Immature natural killer cell (primary cell): ENCODE measurements around the gene RAD51B. TPM values are rescaled to one million over a fixed set of nuclear protein-coding genes. Genes with fewer than 3 reads are reported as not detected.

Experiments
- DNase-seq, 3 donors: peaks; one replicate each; pipeline ENCODE4 v3.0.0; 2022; ENCODE audit warnings: mixed read lengths in 1 of 3
- H3K27ac Mint-ChIP-seq, 6 donors: one replicate each; pipeline ENCODE4 v1.8.0; 2020; ENCODE audit warnings: mixed read lengths in 6 of 6, mild to moderate bottlenecking in 5 of 6, inconsistent platforms in 4 of 6, moderate library complexity in 3 of 6
- H3K27me3 Mint-ChIP-seq, 3 donors: one replicate each; pipeline ENCODE4 v1.8.0; 2020 to 2021; ENCODE audit warnings: low read depth in 3 of 3, mild to moderate bottlenecking in 3 of 3, mixed read lengths in 3 of 3, moderate library complexity in 3 of 3, inconsistent platforms in 1 of 3
- H3K36me3 Mint-ChIP-seq, 3 donors: one replicate each; pipeline ENCODE4 v1.8.0; 2020; ENCODE audit warnings: mixed read lengths in 3 of 3, inconsistent platforms in 2 of 3, mild to moderate bottlenecking in 2 of 3
- H3K4me1 Mint-ChIP-seq, 2 donors: one replicate each; pipeline ENCODE4 v1.8.0; 2020; ENCODE audit warnings: inconsistent platforms in 2 of 2, mild to moderate bottlenecking in 2 of 2, mixed read lengths in 2 of 2, moderate library complexity in 1 of 2
- H3K4me3 Mint-ChIP-seq, 5 donors: one replicate each; pipeline ENCODE4 v1.8.0; 2020; ENCODE audit warnings: mild to moderate bottlenecking in 5 of 5, mixed read lengths in 5 of 5, inconsistent platforms in 3 of 5, moderate library complexity in 3 of 5
- H3K9me3 Mint-ChIP-seq, 6 donors: one replicate each; pipeline ENCODE4 v1.8.0; 2020; ENCODE audit warnings: mild to moderate bottlenecking in 6 of 6, mixed read lengths in 6 of 6, inconsistent platforms in 4 of 6, moderate library complexity in 3 of 6
- polyA plus RNA-seq, 3 donors: library from polyadenylated mRNA; unstranded; fragments of 300-500 nt; fragmentation: Illumina TruSeq; gene quantifications; one replicate each; pipeline ENCODE4 v1.2.3, GENCODE V29; 2021

The RAD51B gene
- polyA plus RNA-seq, 3 donors from 2014 or later = 17.6 to 20.8 (median 17.7) TPM

- no peak overlapping the region for H3K27ac Mint-ChIP-seq
- no peaks in the 10 kb centered on the region for H3K4me1 Mint-ChIP-seq
- no peak for DNase-seq
- no peaks in the 10 kb centered on the region for H3K9me3 Mint-ChIP-seq
- peaks cover 0 to 5% (median 0%) of the 10 kb centered on the region in 3 donors for H3K36me3 Mint-ChIP-seq
- no peak overlapping the region for H3K4me3 Mint-ChIP-seq
- peaks cover 0 to 2% (median 0%) of the 10 kb centered on the region in 3 donors for H3K27me3 Mint-ChIP-seq
These were observed 626.9 kb downstream of the RAD51B start for GRCh38 chr14:68446243-68447040.

- Mint-ChIP-seq H3K36me3 (peaks cover 0 to 5% (median 0%) of the 10 kb centered on the region in 3 donors), H3K9me3 (no peaks in the 10 kb centered on the region), H3K27ac (no peak overlapping the region), H3K4me1 (no peaks in the 10 kb centered on the region), H3K27me3 (peaks cover 0 to 2% (median 0%) of the 10 kb centered on the region in 3 donors), H3K4me3 (no peak overlapping the region)
- DNase-seq = no peak
These were observed 628.1 kb downstream of the RAD51B start for GRCh38 chr14:68447581-68448251.

GRCh38 chr14:68448252-68448902 lies 628.8 kb downstream of the RAD51B start:
- DNase-seq = no peak
- Mint-ChIP-seq H3K27me3 (peaks cover 0 to 2% (median 0%) of the 10 kb centered on the region in 3 donors), H3K4me3 (no peak overlapping the region), H3K27ac (no peak overlapping the region), H3K4me1 (no peaks in the 10 kb centered on the region), H3K36me3 (peaks cover 0 to 5% (median 4%) of the 10 kb centered on the region in 3 donors), H3K9me3 (peaks cover 0 to 2% (median 0%) of the 10 kb centered on the region in 6 donors)

- DNase-seq = no peak
- H3K9me3 Mint-ChIP-seq = peaks cover 0 to 7% (median 3%) of the 10 kb centered on the region in 6 donors
These were observed 630.1 kb downstream of the RAD51B start for GRCh38 chr14:68449561-68450181.

GRCh38 chr14:68450391-68451120 lies 631.0 kb downstream of the RAD51B start:
- Mint-ChIP-seq H3K27ac (no peak overlapping the region), H3K9me3 (peaks cover 0 to 13% (median 4%) of the 10 kb centered on the region in 6 donors), H3K4me3 (no peak overlapping the region), H3K4me1 (no peaks in the 10 kb centered on the region), H3K36me3 (peaks cover 4 to 8% (median 5%) of the 10 kb centered on the region in 3 donors), H3K27me3 (peaks cover 0 to 2% (median 0%) of the 10 kb centered on the region in 3 donors)
- no peak for DNase-seq

More at GRCh38 chr14:68449561-68450181, 630.1 kb downstream of the RAD51B start:
- no peak overlapping the region for H3K4me3 Mint-ChIP-seq
- peaks cover 0 to 2% (median 0%) of the 10 kb centered on the region in 3 donors for H3K27me3 Mint-ChIP-seq
- no peak overlapping the region for H3K27ac Mint-ChIP-seq
- H3K4me1 Mint-ChIP-seq = no peaks in the 10 kb centered on the region
- peaks cover 4 to 5% (median 5%) of the 10 kb centered on the region in 3 donors for H3K36me3 Mint-ChIP-seq

GRCh38 chr14:68451696-68452373 lies 632.3 kb downstream of the RAD51B start:
- H3K4me3 Mint-ChIP-seq = no peak overlapping the region
- H3K36me3 Mint-ChIP-seq = peaks cover 5 to 9% (median 8%) of the 10 kb centered on the region in 3 donors
- H3K4me1 Mint-ChIP-seq = no peaks in the 10 kb centered on the region
- peaks cover 0 to 2% (median 0%) of the 10 kb centered on the region in 3 donors for H3K27me3 Mint-ChIP-seq
- H3K9me3 Mint-ChIP-seq = peaks cover 0 to 13% (median 6%) of the 10 kb centered on the region in 6 donors
- DNase-seq = no peak
- H3K27ac Mint-ChIP-seq = no peak overlapping the region

- Mint-ChIP-seq H3K27ac (no peak overlapping the region), H3K4me1 (no peaks in the 10 kb centered on the region), H3K36me3 (peaks cover 5 to 8% (median 6%) of the 10 kb centered on the region in 3 donors), H3K4me3 (no peak overlapping the region), H3K9me3 (peaks cover 0 to 13% (median 5%) of the 10 kb centered on the region in 6 donors), H3K27me3 (no peaks in the 10 kb centered on the region)
- no peak for DNase-seq
These were observed 638.7 kb downstream of the RAD51B start for GRCh38 chr14:68458253-68458652.

GRCh38 chr14:68458840-68459469 lies 639.4 kb downstream of the RAD51B start:
- peaks cover 2 to 6% (median 4%) of the 10 kb centered on the region in 3 donors for H3K36me3 Mint-ChIP-seq
- H3K27me3 Mint-ChIP-seq = no peaks in the 10 kb centered on the region
- H3K4me3 Mint-ChIP-seq = no peak overlapping the region
- peaks cover 0 to 10% (median 5%) of the 10 kb centered on the region in 6 donors for H3K9me3 Mint-ChIP-seq
- no peak overlapping the region for H3K27ac Mint-ChIP-seq
- no peaks in the 10 kb centered on the region for H3K4me1 Mint-ChIP-seq
- DNase-seq = no peak

GRCh38 chr14:68459480-68460136 lies 640.0 kb downstream of the RAD51B start:
- no peaks in the 10 kb centered on the region for H3K4me1 Mint-ChIP-seq
- no peak overlapping the region for H3K27ac Mint-ChIP-seq
- H3K4me3 Mint-ChIP-seq = no peak overlapping the region
- no peak for DNase-seq
- peaks cover 0 to 4% (median 3%) of the 10 kb centered on the region in 3 donors for H3K36me3 Mint-ChIP-seq
- H3K9me3 Mint-ChIP-seq = peaks cover 0 to 7% (median 3%) of the 10 kb centered on the region in 6 donors
- no peaks in the 10 kb centered on the region for H3K27me3 Mint-ChIP-seq

GRCh38 chr14:68460541-68460940 lies 641.0 kb downstream of the RAD51B start:
- Mint-ChIP-seq H3K4me3 (no peak overlapping the region), H3K36me3 (peaks cover 0 to 4% (median 0%) of the 10 kb centered on the region in 3 donors), H3K4me1 (no peaks in the 10 kb centered on the region), H3K27ac (no peak overlapping the region), H3K9me3 (peaks cover 0 to 3% (median 0%) of the 10 kb centered on the region in 6 donors), H3K27me3 (no peaks in the 10 kb centered on the region)
- no peak for DNase-seq

- Mint-ChIP-seq H3K4me3 (no peak overlapping the region), H3K36me3 (no peaks in the 10 kb centered on the region), H3K27me3 (no peaks in the 10 kb centered on the region), H3K9me3 (no peaks in the 10 kb centered on the region), H3K27ac (no peak overlapping the region), H3K4me1 (no peaks in the 10 kb centered on the region)
- DNase-seq = no peak
These were observed 641.5 kb downstream of the RAD51B start for GRCh38 chr14:68461086-68461485.

GRCh38 chr14:68462683-68463082 lies 643.1 kb downstream of the RAD51B start:
- Mint-ChIP-seq H3K27me3 (no peaks in the 10 kb centered on the region), H3K4me3 (no peak overlapping the region), H3K4me1 (peaks cover 0 to under 1% of the 10 kb centered on the region in 2 donors), H3K36me3 (no peaks in the 10 kb centered on the region), H3K9me3 (no peaks in the 10 kb centered on the region), H3K27ac (peak overlapping the region in 1 of 6 donors; percentile 25)
- no peak for DNase-seq
